Neural progenitor cell (in vitro differentiated cells): ENCODE data around the gene PROSER3.

Source experiments
- EZH2phosphoT487 ChIP-seq: fragments of 200-600 bp; sonication (generic); IDR thresholded peaks from 2 replicates; pipeline ENCODE4 v1.6.1; 2017; ENCODE audit warnings: antibody characterized with exemption
- TF ChIP-seq, protein P1 (sequence below): fragments of 200-600 bp; sonication (generic); IDR thresholded peaks from 2 replicates; pipeline ENCODE4 v1.5.1; 2017; ENCODE audit warnings: antibody characterized with exemption, mild to moderate bottlenecking

- TF ChIP-seq, protein P1, sequence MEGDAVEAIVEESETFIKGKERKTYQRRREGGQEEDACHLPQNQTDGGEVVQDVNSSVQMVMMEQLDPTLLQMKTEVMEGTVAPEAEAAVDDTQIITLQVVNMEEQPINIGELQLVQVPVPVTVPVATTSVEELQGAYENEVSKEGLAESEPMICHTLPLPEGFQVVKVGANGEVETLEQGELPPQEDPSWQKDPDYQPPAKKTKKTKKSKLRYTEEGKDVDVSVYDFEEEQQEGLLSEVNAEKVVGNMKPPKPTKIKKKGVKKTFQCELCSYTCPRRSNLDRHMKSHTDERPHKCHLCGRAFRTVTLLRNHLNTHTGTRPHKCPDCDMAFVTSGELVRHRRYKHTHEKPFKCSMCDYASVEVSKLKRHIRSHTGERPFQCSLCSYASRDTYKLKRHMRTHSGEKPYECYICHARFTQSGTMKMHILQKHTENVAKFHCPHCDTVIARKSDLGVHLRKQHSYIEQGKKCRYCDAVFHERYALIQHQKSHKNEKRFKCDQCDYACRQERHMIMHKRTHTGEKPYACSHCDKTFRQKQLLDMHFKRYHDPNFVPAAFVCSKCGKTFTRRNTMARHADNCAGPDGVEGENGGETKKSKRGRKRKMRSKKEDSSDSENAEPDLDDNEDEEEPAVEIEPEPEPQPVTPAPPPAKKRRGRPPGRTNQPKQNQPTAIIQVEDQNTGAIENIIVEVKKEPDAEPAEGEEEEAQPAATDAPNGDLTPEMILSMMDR: no peak
- TF ChIP-seq EZH2phosphoT487: no peak
These were observed 20.8 kb upstream of the PROSER3 start for GRCh38 chr19:35736913-35737886.
